GM23338 (cell line): ENCODE data around the gene PARVG. TPM values are rescaled to one million over a fixed set of nuclear protein-coding genes. Genes with fewer than 3 reads are reported as not detected.

Experiments
- ATAC-seq: fragments of 200-7000 bp; cut with Tn5 transposase; 3 replicates; pipeline ENCODE4 v1.9.1; 2020
- DNase-seq: peaks from one replicate; pipeline ENCODE4 v3.0.0-alpha.2; 2015; ENCODE audit warnings: low spot score
- H2AFZ ChIP-seq: fragments of 200-600 bp; sonication (generic); 2 replicates; pipeline ENCODE4 v1.8.0; 2016; ENCODE audit warnings: antibody characterized with exemption, mild to moderate bottlenecking, moderate library complexity
- H3F3A ChIP-seq: fragments of 200-600 bp; sonication (generic); replicated peaks from 2 replicates; pipeline ENCODE4 v1.8.0; 2017; ENCODE audit warnings: antibody characterized with exemption, mixed run types, low read depth
- H3K27ac ChIP-seq: fragments of 200-600 bp; sonication (generic); 2 replicates; pipeline ENCODE4 v1.6.1; 2016; ENCODE audit warnings: low read depth
- H3K27me3 ChIP-seq: fragments of 200-600 bp; sonication (generic); 2 replicates; pipeline ENCODE4 v1.8.0; 2016; ENCODE audit warnings: mild to moderate bottlenecking, mixed run types, moderate library complexity; ENCODE audit not compliant: insufficient read depth
- H3K36me3 ChIP-seq: fragments of 200-600 bp; sonication (generic); 2 replicates; pipeline ENCODE4 v1.8.0; 2016; ENCODE audit warnings: mild to moderate bottlenecking; ENCODE audit not compliant: insufficient read depth
- H3K4me1 ChIP-seq: fragments of 200-600 bp; sonication (generic); 2 replicates; pipeline ENCODE4 v1.8.0; 2016; ENCODE audit warnings: mild to moderate bottlenecking, moderate library complexity; ENCODE audit not compliant: insufficient read depth
- H3K4me2 ChIP-seq: fragments of 200-600 bp; sonication (generic); 2 replicates; pipeline ENCODE4 v1.7.1; 2017; ENCODE audit warnings: mixed run types
- H3K4me3 ChIP-seq: fragments of 200-600 bp; sonication (generic); 2 replicates; pipeline ENCODE4 v1.6.1; 2016; ENCODE audit warnings: mixed run types
- H3K79me2 ChIP-seq: fragments of 200-600 bp; sonication (generic); replicated peaks from 2 replicates; pipeline ENCODE4 v1.8.0; 2017; ENCODE audit warnings: mild to moderate bottlenecking; ENCODE audit not compliant: insufficient read depth
- H3K9me2 ChIP-seq: fragments of 200-600 bp; sonication (generic); 2 replicates; pipeline ENCODE4 v1.8.0; 2017; ENCODE audit not compliant: insufficient read depth
- H4K20me1 ChIP-seq: fragments of 200-600 bp; sonication (generic); replicated peaks from 2 replicates; pipeline ENCODE4 v1.8.0; 2017; ENCODE audit warnings: mild to moderate bottlenecking; ENCODE audit not compliant: insufficient read depth
- H3K27ac Mint-ChIP-seq: 2 replicates; pipeline ENCODE4 v1.8.0; 2020; ENCODE audit warnings: inconsistent platforms, mild to moderate bottlenecking, moderate library complexity, mixed read lengths
- H3K27me3 Mint-ChIP-seq: 3 replicates; pipeline ENCODE4 v1.8.0; 2022; ENCODE audit warnings: low read depth, mild to moderate bottlenecking, moderate library complexity, mixed read lengths, inconsistent platforms; ENCODE audit not compliant: insufficient read depth, poor library complexity
- H3K36me3 Mint-ChIP-seq: 3 replicates; pipeline ENCODE4 v1.8.0; 2021; ENCODE audit warnings: low read depth, mild to moderate bottlenecking, inconsistent platforms, moderate library complexity, mixed read lengths
- H3K4me1 Mint-ChIP-seq: 3 replicates; pipeline ENCODE4 v1.8.0; 2020; ENCODE audit warnings: mild to moderate bottlenecking, inconsistent platforms, mixed read lengths
- H3K4me3 Mint-ChIP-seq: 3 replicates; pipeline ENCODE4 v1.8.0; 2021; ENCODE audit warnings: moderate library complexity, mild to moderate bottlenecking, inconsistent platforms, mixed read lengths
- H3K9me3 Mint-ChIP-seq: 3 replicates; pipeline ENCODE4 v1.8.0; 2020; ENCODE audit warnings: moderate library complexity, mild to moderate bottlenecking, inconsistent platforms, mixed read lengths
- CREB1 ChIP-seq: fragments of 250-450 bp; sonication (Bioruptor Pico); IDR thresholded peaks from 2 replicates; pipeline ENCODE4 v1.5.0; 2020; ENCODE audit warnings: low read depth, mild to moderate bottlenecking, moderate library complexity
- EZH2 ChIP-seq: fragments of 200-600 bp; sonication (generic); IDR thresholded peaks from one replicate; pipeline ENCODE4 v1.8.0; 2017; ENCODE audit warnings: antibody characterized with exemption, mild to moderate bottlenecking, low read depth; ENCODE audit not compliant: unreplicated experiment
- EZH2phosphoT487 ChIP-seq: fragments of 200-600 bp; sonication (generic); IDR thresholded peaks from one replicate; pipeline ENCODE4 v1.8.1; 2018; ENCODE audit warnings: antibody characterized with exemption; ENCODE audit not compliant: unreplicated experiment
- NANOG ChIP-seq: IDR thresholded peaks from 2 replicates; pipeline ENCODE4 v1.6.1; 2016; ENCODE audit warnings: antibody characterized with exemption, borderline replicate concordance
- POLR2AphosphoS5 ChIP-seq: IDR thresholded peaks from 2 replicates; pipeline ENCODE4 v1.6.1; 2016; ENCODE audit warnings: antibody characterized with exemption, low read depth
- STAT1 ChIP-seq: IDR thresholded peaks from one replicate; pipeline ENCODE4 v1.6.1; 2016; ENCODE audit warnings: antibody characterized with exemption; ENCODE audit not compliant: unreplicated experiment
- ZNF114 ChIP-seq: fragments of 250-450 bp; sonication (Bioruptor Pico); IDR thresholded peaks from 2 replicates; pipeline ENCODE4 v1.5.0; 2020; ENCODE audit warnings: mild to moderate bottlenecking, moderate library complexity
- ZNF331 ChIP-seq: fragments of 250-450 bp; sonication (Bioruptor Pico); IDR thresholded peaks from 2 replicates; pipeline ENCODE4 v1.5.0; 2020; ENCODE audit warnings: low read depth, mild to moderate bottlenecking, moderate library complexity
- polyA plus RNA-seq: library from polyadenylated mRNA; unstranded; fragments of >200 nt; fragmentation: Nextera tagmentation; extraction: Ambion mirVana; gene quantifications from 2 replicates; pipeline ENCODE4 v1.2.1, GENCODE V29; 2016
- total RNA-seq: library from RNA; depleted of rRNA; stranded (reverse); fragments of >200 nt; shearing (Covaris generic); gene quantifications from 2 replicates; pipeline ENCODE4 v1.2.3, GENCODE V29; 2014
- TF ChIP-seq, protein P1 (sequence below): IDR thresholded peaks from one replicate; pipeline ENCODE4 v1.6.1; 2018; ENCODE audit warnings: antibody characterized with exemption; ENCODE audit not compliant: unreplicated experiment
- TF ChIP-seq, protein P2 (sequence below), 2 experiments: fragments of 200-600 bp in 1 of 2; sonication (generic) in 1 of 2; conservative IDR thresholded peaks; 2 replicates each; pipeline versions ENCODE4 v1.5.1 to v1.6.1; 2016 to 2017; ENCODE audit warnings: antibody characterized with exemption in 2 of 2, low read depth in 2 of 2, mild to moderate bottlenecking in 2 of 2, moderate library complexity in 1 of 2
- TF ChIP-seq, protein P3 (sequence below): IDR thresholded peaks from 2 replicates; pipeline ENCODE4 v1.6.1; 2016; ENCODE audit warnings: antibody characterized with exemption

Gene PARVG
- total and polyA plus RNA-seq, 2 experiments from 2014 or later: 0.14 to 0.31 TPM

DNA sequence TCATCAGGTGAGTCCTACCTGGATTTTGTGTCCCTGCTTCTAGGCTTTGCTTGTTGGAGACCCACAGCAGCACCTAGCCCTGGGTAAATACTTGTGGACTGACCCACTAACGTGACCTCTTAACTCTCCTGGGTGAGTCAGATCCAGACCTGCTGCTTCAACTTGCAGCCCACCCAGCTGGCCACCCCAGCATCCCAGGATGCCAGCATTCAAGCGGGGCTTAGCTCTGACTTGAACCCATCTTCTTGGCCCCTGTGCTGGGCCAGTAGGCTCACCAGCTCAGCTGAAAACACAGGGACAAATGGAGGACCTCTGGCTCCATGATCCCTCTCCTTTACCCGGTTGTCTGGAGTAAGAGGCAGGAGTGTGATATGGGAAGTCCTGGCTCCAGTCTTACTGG lies 33.5 kb downstream of the PARVG start (continued):
- TF ChIP-seq, protein P1, sequence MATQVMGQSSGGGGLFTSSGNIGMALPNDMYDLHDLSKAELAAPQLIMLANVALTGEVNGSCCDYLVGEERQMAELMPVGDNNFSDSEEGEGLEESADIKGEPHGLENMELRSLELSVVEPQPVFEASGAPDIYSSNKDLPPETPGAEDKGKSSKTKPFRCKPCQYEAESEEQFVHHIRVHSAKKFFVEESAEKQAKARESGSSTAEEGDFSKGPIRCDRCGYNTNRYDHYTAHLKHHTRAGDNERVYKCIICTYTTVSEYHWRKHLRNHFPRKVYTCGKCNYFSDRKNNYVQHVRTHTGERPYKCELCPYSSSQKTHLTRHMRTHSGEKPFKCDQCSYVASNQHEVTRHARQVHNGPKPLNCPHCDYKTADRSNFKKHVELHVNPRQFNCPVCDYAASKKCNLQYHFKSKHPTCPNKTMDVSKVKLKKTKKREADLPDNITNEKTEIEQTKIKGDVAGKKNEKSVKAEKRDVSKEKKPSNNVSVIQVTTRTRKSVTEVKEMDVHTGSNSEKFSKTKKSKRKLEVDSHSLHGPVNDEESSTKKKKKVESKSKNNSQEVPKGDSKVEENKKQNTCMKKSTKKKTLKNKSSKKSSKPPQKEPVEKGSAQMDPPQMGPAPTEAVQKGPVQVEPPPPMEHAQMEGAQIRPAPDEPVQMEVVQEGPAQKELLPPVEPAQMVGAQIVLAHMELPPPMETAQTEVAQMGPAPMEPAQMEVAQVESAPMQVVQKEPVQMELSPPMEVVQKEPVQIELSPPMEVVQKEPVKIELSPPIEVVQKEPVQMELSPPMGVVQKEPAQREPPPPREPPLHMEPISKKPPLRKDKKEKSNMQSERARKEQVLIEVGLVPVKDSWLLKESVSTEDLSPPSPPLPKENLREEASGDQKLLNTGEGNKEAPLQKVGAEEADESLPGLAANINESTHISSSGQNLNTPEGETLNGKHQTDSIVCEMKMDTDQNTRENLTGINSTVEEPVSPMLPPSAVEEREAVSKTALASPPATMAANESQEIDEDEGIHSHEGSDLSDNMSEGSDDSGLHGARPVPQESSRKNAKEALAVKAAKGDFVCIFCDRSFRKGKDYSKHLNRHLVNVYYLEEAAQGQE: no peak
- TF ChIP-seq, protein P2, sequence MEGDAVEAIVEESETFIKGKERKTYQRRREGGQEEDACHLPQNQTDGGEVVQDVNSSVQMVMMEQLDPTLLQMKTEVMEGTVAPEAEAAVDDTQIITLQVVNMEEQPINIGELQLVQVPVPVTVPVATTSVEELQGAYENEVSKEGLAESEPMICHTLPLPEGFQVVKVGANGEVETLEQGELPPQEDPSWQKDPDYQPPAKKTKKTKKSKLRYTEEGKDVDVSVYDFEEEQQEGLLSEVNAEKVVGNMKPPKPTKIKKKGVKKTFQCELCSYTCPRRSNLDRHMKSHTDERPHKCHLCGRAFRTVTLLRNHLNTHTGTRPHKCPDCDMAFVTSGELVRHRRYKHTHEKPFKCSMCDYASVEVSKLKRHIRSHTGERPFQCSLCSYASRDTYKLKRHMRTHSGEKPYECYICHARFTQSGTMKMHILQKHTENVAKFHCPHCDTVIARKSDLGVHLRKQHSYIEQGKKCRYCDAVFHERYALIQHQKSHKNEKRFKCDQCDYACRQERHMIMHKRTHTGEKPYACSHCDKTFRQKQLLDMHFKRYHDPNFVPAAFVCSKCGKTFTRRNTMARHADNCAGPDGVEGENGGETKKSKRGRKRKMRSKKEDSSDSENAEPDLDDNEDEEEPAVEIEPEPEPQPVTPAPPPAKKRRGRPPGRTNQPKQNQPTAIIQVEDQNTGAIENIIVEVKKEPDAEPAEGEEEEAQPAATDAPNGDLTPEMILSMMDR (conservative IDR thresholded peaks at IDR 0.05; ENCODE audit: low read depth in 2 of 2): no peak
- TF ChIP-seq ZNF114 (CRISPR knock-in tag) (no peak), EZH2 (no peak), EZH2phosphoT487 (no peak)

DNA sequence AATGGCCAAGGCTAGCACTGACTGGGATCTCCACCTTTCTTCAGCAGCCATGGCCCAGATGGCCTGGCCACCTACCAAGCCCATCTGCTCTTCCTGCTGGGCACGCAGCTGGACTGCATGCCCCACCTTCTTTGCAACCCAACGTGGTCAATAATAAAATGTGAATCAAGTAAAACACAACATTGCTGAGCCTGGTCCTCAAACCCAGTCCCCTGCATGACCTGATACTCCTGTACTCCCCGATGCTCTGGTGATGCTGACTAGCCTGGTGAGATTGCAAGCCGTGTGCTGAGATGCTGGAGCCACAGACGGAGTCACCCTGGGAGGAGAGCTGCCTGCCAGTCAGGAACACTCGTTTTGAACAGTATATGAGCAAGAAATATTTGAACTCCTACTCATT lies 34.0 kb downstream of the PARVG start:
- H3K36me3 ChIP-seq: no peaks in the 10 kb centered on the region
- no peak overlapping the region for H2AFZ ChIP-seq
- ATAC-seq (no peak), DNase-seq (no peak)
- no peak overlapping the region for H3K27ac ChIP-seq
- no peaks in the 10 kb centered on the region for H3K4me1 ChIP-seq
- Mint-ChIP-seq H3K4me3 (no peak overlapping the region), H3K4me1 (no peaks in the 10 kb centered on the region), H3K36me3 (no peaks in the 10 kb centered on the region), H3K27ac (no peak overlapping the region), H3K27me3 (peaks cover 2% of the 10 kb centered on the region), H3K9me3 (peaks cover 5% of the 10 kb centered on the region; the same call in 2 of the 3 replicates)
- H3K27me3 ChIP-seq: no peaks in the 10 kb centered on the region
- no peaks in the 10 kb centered on the region for H3K79me2 ChIP-seq
- H3K9me2 ChIP-seq: no peaks in the 10 kb centered on the region; the same call in 1 of the 2 replicates
- no peak overlapping the region for H3K4me3 ChIP-seq
- no peaks in the 10 kb centered on the region for H4K20me1 ChIP-seq
- no peak overlapping the region for H3K4me2 ChIP-seq
- no peaks in the 10 kb centered on the region for H3F3A ChIP-seq
- TF ChIP-seq STAT1: no peak
- no peak for TF ChIP-seq ZNF331 (CRISPR knock-in tag)
- TF ChIP-seq, protein P1: no peak
- no peak for TF ChIP-seq EZH2
- no peak for TF ChIP-seq POLR2AphosphoS5
- no peak for TF ChIP-seq NANOG
- TF ChIP-seq ZNF114 (CRISPR knock-in tag): no peak
- TF ChIP-seq, protein P3, sequence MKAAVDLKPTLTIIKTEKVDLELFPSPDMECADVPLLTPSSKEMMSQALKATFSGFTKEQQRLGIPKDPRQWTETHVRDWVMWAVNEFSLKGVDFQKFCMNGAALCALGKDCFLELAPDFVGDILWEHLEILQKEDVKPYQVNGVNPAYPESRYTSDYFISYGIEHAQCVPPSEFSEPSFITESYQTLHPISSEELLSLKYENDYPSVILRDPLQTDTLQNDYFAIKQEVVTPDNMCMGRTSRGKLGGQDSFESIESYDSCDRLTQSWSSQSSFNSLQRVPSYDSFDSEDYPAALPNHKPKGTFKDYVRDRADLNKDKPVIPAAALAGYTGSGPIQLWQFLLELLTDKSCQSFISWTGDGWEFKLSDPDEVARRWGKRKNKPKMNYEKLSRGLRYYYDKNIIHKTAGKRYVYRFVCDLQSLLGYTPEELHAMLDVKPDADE: no peak
- TF ChIP-seq CREB1 (CRISPR knock-in tag): no peak
- TF ChIP-seq, protein P2 (conservative IDR thresholded peaks at IDR 0.05; ENCODE audit: low read depth in 2 of 2): no peak
